Lung (tissue), 12 donors: ENCODE results near the gene AKR1A1. TPM values are rescaled to one million over a fixed set of nuclear protein-coding genes. Genes with fewer than 3 reads are reported as not detected.
"Not testable (repeated sequence)": the region's sequence is repeated elsewhere in the genome, so short reads cannot be mapped to it uniquely, and the experiment has no call there.

ENCODE experiments used
- ATAC-seq: fragments of 200-7000 bp; cut with Tn5 transposase; one replicate; pipeline ENCODE4 v1.9.1; 2020; ENCODE audit warnings: moderate number of reproducible peaks; ENCODE audit not compliant: insufficient read depth, low FRiP score
- DNase-seq, 3 donors: peaks; one replicate each; pipeline ENCODE4 v3.0.0-alpha.2; 2013 to 2017
- H3K27ac ChIP-seq, 2 donors: one replicate each; pipeline ENCODE4 v1.5.1; 2013; ENCODE audit warnings: mild to moderate bottlenecking in 2 of 2, moderate library complexity in 2 of 2, control low read depth in 1 of 2, inconsistent platforms in 1 of 2, low read depth in 1 of 2, low read length in 1 of 2
- H3K27me3 ChIP-seq, 3 donors: one replicate each; pipeline ENCODE4 v1.5.1; 2013; ENCODE audit warnings: low read length in 2 of 3; ENCODE audit not compliant: control insufficient read depth in 3 of 3, insufficient read depth in 3 of 3
- H3K36me3 ChIP-seq, 4 donors: one replicate each; pipeline ENCODE4 v1.5.1; 2013; ENCODE audit warnings: low read length in 4 of 4, mild to moderate bottlenecking in 1 of 4, moderate library complexity in 1 of 4; ENCODE audit not compliant: control insufficient read depth in 4 of 4, insufficient read depth in 4 of 4
- H3K4me1 ChIP-seq, 5 donors: one replicate each; pipeline ENCODE4 v1.5.1; 2013; ENCODE audit warnings: low read length in 5 of 5, mild to moderate bottlenecking in 2 of 5, moderate library complexity in 1 of 5; ENCODE audit not compliant: control insufficient read depth in 5 of 5, insufficient read depth in 5 of 5
- H3K4me3 ChIP-seq: one replicate; pipeline ENCODE4 v1.5.1; 2013; ENCODE audit warnings: mild to moderate bottlenecking, control low read depth, moderate library complexity
- H3K9ac ChIP-seq, 2 donors: one replicate each; pipeline ENCODE4 v1.5.1; 2013; ENCODE audit warnings: low read length in 2 of 2, control low read depth in 1 of 2; ENCODE audit not compliant: insufficient read depth in 1 of 2
- H3K9me3 ChIP-seq, 4 donors: one replicate each; pipeline ENCODE4 v1.5.1; 2013; ENCODE audit warnings: low read length in 3 of 4, mild to moderate bottlenecking in 1 of 4, moderate library complexity in 1 of 4; ENCODE audit not compliant: control insufficient read depth in 4 of 4, insufficient read depth in 3 of 4
- CTCF ChIP-seq: IDR thresholded peaks from 2 replicates; pipeline ENCODE4 v1.5.1; 2012; ENCODE audit warnings: mild to moderate bottlenecking; ENCODE audit errors: control extremely low read depth, extremely low read depth
- WGBS, 2 donors: extraction: QIAGEN DNeasy Blood & Tissue Kit; methylation state at CpG; one replicate each; pipeline ENCODE4 v1.1.7; 2013; 5-methylcytosine and 5-hydroxymethylcytosine counted together
- polyA plus RNA-seq, 2 donors: library from polyadenylated mRNA; stranded (reverse); fragments of 200-250 nt; gene quantifications; one replicate each; pipeline ENCODE4 v1.2.1, GENCODE V29; 2013
- total RNA-seq, 2 donors: library from RNA; depleted of rRNA in 1 of 2; stranded (reverse); fragments of >200 nt in 1 of 2; gene quantifications; one replicate each; pipeline ENCODE4 v1.2.1, GENCODE V29; 2014 to 2021
- donor health status: control.
- donor health status: control.
- donor health status: Bipolar disorder and iron deficiency.
- donor health status: healthy.
- donor health status: DM: yes; HTN: yes; CAD: no.

AKR1A1 gene
- total and polyA plus RNA-seq, 4 donors = 92.6 to 214 (median 210) TPM

GRCh38 chr1:45522324-45523104, 28.1 kb upstream of the AKR1A1 start:
- no peak for TF ChIP-seq CTCF
- no peaks in the 10 kb centered on the region for H3K27me3 ChIP-seq
- DNase-seq (no peak), ATAC-seq (no peak)
- whole genome bisulfite sequencing, 2 donors = 77 to 82% methylated on average over 21 of the region's 21 CpGs
- peaks cover 0 to 12% (median 7%) of the 10 kb centered on the region in 5 donors for H3K4me1 ChIP-seq
- peak overlapping the region; percentile 96 to 98 for H3K27ac ChIP-seq
- peak overlapping the region in 1 of 2 donors; percentile 85 for H3K9ac ChIP-seq
- H3K36me3 ChIP-seq = peaks cover 0 to 5% (median 1%) of the 10 kb centered on the region in 4 donors
- H3K9me3 ChIP-seq = no peaks in the 10 kb centered on the region
- peak overlapping the region; percentile 39 for H3K4me3 ChIP-seq

- WGBS, 2 donors = 32 to 60% methylated on average over 2 of the region's 2 CpGs
- peaks cover 0 to 11% (median 7%) of the 10 kb centered on the region in 5 donors for H3K4me1 ChIP-seq
These were observed 27.1 kb upstream of the AKR1A1 start for GRCh38 chr1:45523516-45523915.

GRCh38 chr1:45523975-45524374, 26.7 kb upstream of the AKR1A1 start:
- not testable (repeated sequence) for H3K9me3 ChIP-seq, ATAC-seq, H3K4me3 ChIP-seq, H3K36me3 ChIP-seq, H3K27me3 ChIP-seq, H3K4me1 ChIP-seq, H3K9ac ChIP-seq, DNase-seq, H3K27ac ChIP-seq
- WGBS, 2 donors = 87 to 90% methylated on average over 10 of the region's 10 CpGs

More at GRCh38 chr1:45523516-45523915, 27.1 kb upstream of the AKR1A1 start:
- not testable (repeated sequence) for H3K9ac ChIP-seq, H3K9me3 ChIP-seq, DNase-seq, H3K27me3 ChIP-seq, H3K27ac ChIP-seq, H3K4me3 ChIP-seq, H3K36me3 ChIP-seq, ATAC-seq

GRCh38 chr1:45526135-45526644, 24.4 kb upstream of the AKR1A1 start:
- DNase-seq = peak; percentile 22 to 56 (median 24)
- 75 to 88% methylated on average over 1 of the region's 1 CpG for WGBS, 2 donors
- ATAC-seq = no peak
- no peak overlapping the region for H3K4me3 ChIP-seq
- TF ChIP-seq CTCF = no peak
- no peaks in the 10 kb centered on the region for H3K36me3 ChIP-seq
- no peak overlapping the region for H3K9ac ChIP-seq
- no peaks in the 10 kb centered on the region for H3K27me3 ChIP-seq
- no peaks in the 10 kb centered on the region for H3K9me3 ChIP-seq
- H3K4me1 ChIP-seq = peaks cover 0 to 3% (median 0%) of the 10 kb centered on the region in 5 donors
- H3K27ac ChIP-seq = no peak overlapping the region
